Left forelimb (tissue), 1 donor: ENCODE data around the gene MRPL27.
A peak's percentile ranks its signal among the peaks of the same experiment; 100 is the strongest.
"Not testable (repeated sequence)": the region's sequence is repeated elsewhere in the genome, so short reads cannot be mapped to it uniquely, and the experiment has no call there.

Experiments
- DNase-seq: peaks from one replicate; pipeline ENCODE4 v3.0.0-alpha.2; 2018; ENCODE audit warnings: low spot score

The MRPL27 gene

GRCh38 chr17:50346313-50347116 is 26.5 kb downstream of the MRPL27 start:
- peak; percentile 71 for DNase-seq

GRCh38 chr17:50345432-50346312 is 27.3 kb downstream of the MRPL27 start, which contains the start of gene XYLT2:
TSS of gene XYLT2 (plus strand) at chr17:50346126. CDS start at chr17:50346141, 15 bp downstream.
- peak; percentile 86 for DNase-seq

DNA sequence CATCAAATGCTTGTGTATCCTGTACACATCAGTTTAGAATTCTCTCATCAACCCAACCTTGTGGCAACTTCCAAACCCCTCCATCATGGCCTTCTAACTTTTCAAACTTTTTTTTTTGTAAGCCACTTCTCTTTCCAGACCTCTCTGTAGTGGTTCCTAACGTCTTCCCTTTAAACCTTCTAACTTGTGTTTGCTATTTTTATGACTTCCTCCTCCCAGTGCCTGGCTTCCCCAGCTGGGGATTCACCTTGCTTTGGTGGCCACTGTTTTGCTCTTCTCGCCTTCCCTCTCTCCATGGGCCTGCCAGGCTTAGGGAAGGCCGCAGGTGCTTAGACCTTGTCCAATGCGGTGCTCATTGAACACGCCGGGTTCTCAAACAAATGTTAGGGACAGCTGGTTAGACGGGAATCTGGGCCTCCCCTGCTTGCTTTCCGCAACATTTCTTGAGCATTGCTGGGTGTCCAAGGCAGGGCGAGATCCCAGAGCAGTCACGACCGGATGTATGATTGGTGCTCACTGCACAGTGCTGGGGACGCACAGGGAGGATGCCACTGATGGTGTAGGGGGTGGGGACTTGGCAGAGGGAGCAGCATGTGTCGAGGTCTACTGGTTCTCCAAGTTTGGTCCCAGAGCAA is 28.1 kb downstream of the MRPL27 start:
- DNase-seq: peak; percentile 63

DNA sequence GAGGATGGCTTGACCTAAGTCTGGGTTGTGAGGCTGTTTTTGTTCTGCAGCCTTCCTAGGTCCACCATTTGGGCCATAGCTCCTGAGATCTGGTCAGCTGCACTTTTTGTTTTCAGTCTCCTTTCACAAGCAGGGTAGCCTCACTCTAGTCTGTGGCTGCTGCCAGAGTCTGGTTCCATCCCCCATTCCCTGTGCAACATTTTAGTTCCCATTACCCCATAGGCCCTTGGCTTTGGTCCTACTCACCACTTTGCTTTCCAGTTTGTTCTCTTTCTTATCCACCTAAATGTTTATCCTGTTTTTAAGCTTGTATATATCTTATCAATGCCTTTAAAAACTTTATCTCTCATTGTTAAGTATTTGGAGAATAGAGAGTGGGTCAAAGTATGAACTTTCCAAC is 33.6 kb downstream of the MRPL27 start:
- peak; percentile 23 for DNase-seq

- DNase-seq: no peak
Measured at GRCh38 chr17:50338645-50339044, 34.3 kb downstream of the MRPL27 start.

DNA sequence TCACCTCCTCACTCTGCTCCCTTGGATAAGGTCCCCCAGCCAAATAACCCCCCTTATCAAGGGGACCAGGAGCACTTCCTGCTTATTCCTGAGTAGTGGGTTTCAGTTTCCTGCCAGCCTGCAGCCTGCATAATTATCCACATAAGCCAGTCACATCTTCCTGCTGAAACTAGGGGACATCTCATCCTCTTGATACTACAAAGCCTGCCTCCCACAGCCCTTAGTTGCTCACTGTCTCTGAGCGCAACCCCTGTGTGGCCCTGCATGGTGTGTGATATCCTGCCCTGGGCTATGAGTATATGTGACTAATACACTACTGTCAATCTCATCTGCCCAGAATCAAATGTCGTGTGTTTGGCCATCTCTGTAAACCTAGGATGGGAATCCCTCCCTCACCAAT is 35.0 kb downstream of the MRPL27 start:
- peak; percentile 12 for DNase-seq

- DNase-seq: not testable (repeated sequence)
Measured at GRCh38 chr17:50333291-50334057, 39.5 kb downstream of the MRPL27 start.

GRCh38 chr17:50332196-50332595 is 40.8 kb downstream of the MRPL27 start:
- DNase-seq: no peak

DNA sequence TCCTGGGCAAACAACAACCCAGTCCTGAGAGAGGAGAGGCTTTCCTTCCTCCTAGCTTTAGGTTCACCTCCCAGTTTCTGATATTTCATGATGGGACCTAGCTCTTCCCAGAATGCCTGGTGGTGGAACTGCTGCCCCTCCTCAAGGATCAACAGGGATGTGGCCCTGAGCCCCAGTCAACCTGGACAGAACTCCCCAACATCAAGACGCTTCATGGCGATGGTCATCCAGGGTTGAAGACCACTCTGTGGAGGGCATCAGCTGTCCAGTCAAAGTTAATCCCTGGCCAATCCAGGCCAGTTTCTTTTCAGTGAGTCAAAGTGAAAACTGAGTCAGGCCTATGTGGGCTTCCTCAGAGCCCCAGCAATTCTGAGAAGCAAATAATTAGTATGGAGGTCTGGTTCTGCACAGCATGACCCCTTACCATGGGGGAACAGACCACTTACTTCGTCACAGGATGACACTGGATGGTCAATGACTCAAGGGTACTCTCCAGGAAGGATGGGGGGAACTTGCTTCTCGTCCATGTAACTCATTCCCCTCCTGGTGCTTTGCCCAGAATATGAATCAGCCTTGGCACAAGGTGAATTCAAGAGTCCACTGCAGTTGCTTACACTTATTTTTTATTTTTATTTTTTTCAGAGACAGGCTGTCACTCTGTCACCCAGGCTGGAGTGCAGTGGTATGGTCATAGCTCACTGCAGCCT is 41.7 kb downstream of the MRPL27 start:
- DNase-seq: no peak

- DNase-seq: no peak
Measured at GRCh38 chr17:50330151-50330775, 42.7 kb downstream of the MRPL27 start.

GRCh38 chr17:50329716-50330115 is 43.3 kb downstream of the MRPL27 start:
- DNase-seq: no peak

GRCh38 chr17:50328363-50329325 is 44.3 kb downstream of the MRPL27 start:
- DNase-seq: no peak

DNA sequence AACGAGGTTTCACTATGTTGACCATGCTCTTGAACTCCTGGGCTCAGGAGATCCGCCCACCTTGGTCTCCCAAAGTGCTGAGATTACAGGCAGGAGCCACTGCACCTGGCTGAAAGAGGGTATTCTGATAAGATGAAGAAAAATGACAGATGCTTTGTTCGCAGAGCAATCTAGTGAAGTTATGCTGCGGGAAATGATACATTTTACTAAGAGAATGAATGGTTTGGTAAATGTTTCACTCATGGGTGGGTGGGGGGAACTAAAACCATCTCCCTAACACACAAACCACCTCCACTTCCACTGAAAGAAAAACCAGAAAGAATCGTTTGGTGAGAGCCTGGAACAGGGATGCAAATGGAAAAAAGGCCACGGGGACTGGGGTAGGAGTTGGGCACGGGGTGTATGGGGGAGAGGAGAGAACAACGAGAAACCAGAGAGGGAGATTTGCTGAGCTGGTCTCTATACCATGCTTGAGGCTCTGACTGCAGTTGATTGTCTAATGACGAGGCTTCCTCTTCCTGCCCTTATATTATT is 46.1 kb downstream of the MRPL27 start:
- no peak for DNase-seq

DNA sequence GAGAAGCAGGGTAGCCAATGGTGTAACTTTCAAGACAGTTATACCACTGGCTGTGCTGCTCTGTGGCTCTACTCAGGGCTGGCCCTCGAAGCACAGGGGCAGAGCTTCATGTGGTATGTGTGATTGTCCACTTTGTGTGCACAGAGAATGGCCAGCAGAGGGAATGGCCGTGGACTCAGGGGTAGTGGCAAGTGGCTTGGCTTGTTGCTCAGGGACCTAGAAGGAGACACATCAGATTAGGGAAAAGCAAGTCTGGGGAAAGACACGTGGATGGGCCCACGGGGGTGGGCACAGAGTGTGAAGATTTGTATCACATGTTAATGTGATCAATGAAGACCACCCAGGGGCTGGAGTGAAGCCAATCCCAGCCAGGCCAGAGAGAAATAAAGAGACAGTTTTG is 47.1 kb downstream of the MRPL27 start:
- DNase-seq: no peak

GRCh38 chr17:50323060-50323459 is 49.9 kb downstream of the MRPL27 start:
- DNase-seq: no peak

DNA sequence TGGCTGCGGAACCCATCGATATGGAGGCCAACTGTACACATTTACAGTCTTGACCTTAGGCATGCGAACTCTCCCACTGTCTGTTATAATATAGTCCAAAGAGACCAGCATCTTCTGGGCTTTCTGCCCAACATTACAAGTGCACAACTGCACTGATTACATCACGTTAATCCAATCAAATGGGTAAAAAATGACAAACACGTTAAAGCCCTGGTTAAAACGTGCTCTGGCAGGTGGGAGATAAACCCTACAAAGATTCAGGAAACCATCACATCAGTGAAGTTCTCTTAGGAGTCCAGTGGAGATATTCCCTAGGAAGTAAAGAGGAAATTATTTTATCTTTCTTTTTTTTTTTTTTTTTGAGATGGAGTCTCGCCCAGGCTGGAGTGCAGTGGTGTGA is 50.7 kb downstream of the MRPL27 start:
- DNase-seq: no peak

DNA sequence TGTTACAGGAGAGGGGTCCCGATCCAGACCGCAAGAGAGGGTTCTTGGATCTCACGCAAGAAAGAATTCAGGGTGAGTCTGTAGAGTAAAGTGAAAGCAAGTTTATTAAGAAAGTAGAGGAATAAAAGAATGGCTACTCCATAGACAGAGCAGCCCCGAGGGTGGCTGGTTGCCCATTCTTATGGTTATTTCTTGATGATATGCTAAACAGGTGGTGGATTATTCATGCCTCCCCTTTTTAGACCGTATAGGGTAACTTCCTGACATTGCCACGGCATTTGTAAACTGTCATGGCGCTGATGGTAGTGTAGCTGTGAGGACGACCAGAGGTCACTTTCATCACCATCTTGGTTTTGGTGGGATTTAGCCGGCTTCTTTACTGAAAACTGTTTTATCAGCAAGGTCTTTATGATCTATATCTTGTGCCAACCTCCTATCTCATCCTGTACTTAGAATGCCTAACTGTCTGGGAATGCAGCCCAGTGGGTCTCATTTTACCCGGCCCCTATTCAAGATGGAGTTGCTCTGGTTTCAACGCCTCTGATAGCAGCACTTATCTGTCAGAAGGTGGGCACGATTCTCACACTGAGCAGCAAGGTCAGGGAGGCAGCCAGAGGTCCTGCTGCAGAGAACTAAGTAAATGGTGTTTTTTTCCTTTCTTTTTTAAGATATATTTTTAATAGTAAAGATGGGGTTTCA is 53.5 kb downstream of the MRPL27 start:
- DNase-seq: no peak

GRCh38 chr17:50318501-50319285 is 54.3 kb downstream of the MRPL27 start:
- no peak for DNase-seq
